Measurements from ENCODE around the gene TMEM225B.
"Not testable (repeated sequence)": the region's sequence is repeated elsewhere in the genome, so short reads cannot be mapped to it uniquely, and the experiment has no call there.

Gene TMEM225B

DNA sequence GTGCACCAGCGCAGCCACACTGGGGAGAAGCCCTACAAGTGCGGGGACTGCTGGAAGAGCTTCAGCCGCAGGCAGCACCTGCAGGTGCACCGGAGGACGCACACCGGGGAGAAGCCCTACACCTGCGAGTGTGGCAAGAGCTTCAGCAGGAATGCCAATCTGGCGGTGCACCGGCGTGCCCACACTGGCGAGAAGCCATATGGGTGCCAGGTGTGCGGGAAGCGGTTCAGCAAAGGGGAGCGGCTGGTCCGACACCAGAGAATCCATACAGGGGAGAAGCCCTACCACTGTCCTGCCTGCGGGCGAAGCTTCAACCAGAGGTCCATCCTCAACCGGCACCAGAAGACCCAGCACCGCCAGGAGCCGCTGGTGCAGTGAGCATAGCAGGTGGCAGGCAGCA is 31.6 kb downstream of the TMEM225B start:
- in situ Hi-C loops (cut with HindIII; ENCODE audit: low pct_unique_long_range_greater_than_20kb, low sequenced_read_pairs), result no loop called here
- DNase-seq (ENCODE audit: low read depth in 1 of 2, low spot score in 1 of 2), result no peak
- no peak for TF ChIP-seq JUND (IDR thresholded peaks at IDR 0.05; ENCODE audit: low read depth)

DNA sequence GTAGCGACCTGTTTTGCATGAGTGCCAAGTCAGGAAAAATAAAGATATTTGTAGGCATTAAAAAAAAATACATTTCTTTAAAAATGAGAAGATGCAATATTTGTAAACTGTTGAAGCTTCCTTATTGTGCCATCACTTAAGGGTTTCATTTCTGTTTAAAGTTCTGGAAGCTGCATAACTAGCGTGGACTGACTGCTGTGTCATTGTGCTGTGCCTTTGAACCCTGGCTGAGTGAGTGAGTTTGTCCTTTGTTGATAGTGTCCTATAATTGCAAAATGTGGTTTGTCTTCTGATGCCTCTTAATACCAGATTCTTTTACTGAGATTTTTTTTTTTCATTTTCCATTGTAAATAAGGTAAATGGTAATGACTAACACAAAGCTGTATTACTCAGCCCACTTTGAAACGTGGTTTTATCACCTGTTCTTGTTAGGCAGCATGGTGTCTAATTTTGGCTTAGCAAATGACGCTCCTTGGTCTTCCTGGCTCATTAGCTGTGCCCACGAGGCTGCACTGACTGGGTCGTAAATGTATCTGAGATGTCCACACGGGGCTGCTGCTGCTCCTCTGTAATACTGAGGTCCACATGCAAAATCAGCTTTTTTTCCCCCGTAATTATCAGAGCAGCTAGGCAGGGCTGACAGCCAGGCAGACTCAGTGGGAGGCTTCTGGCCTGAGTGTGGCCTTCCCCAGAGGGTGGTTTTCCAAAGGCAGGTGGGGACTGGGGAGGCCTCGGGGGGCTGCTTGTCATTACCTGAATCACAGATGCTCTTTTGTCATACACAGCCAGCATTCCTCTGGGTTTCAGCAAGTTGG is 33.4 kb downstream of the TMEM225B start:
- no peak for TF ChIP-seq JUND (IDR thresholded peaks at IDR 0.05; ENCODE audit: low read depth)
- no peak for DNase-seq (ENCODE audit: low read depth in 1 of 2, low spot score in 1 of 2)
- in situ Hi-C loops (cut with HindIII; ENCODE audit: low pct_unique_long_range_greater_than_20kb, low sequenced_read_pairs), result no loop called here

DNA sequence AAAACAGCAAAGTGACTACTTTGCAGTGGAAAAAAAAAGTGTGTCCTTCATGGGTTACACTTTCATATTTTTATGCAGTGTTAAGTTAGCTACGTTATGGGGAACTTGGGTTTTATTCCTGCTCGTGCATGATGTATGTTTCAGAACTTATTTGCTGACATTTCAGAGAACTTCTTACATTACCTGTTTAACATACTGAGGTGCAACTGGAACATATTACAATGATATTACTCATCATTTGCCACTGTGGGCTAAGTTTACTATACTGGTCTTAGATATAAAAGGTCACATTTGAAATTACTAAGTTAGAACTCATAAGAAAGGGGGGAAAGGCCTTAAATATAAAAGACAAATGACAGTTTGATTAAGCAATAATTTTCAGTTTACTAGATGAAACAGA is 39.3 kb downstream of the TMEM225B start:
- in situ Hi-C loops (cut with HindIII; ENCODE audit: low pct_unique_long_range_greater_than_20kb, low sequenced_read_pairs), result not testable (repeated sequence)

DNA sequence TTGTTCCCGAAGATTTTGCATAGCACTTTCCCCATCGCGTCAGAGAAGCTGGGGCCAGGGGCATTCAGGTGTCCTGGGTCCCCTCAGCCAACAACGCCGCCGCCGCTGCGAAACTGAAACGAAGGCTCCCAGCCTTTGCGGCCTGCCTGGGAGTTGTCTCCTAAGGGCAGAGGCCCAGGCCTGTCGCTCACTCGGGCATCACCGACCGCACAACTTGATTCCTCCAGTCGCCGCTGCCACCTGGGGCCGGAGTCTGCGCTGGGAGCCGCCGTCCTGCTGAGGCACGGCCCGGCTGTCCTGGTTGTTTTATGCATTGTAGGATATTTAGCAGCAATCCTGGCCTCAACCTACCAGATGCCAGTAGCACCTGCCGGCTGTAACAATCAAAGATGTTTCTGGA is 40.7 kb downstream of the TMEM225B start:
- no peak for DNase-seq (ENCODE audit: low read depth in 1 of 2, low spot score in 1 of 2)
- TF ChIP-seq JUND (IDR thresholded peaks at IDR 0.05; ENCODE audit: low read depth), result no peak
- in situ Hi-C loops (cut with HindIII; ENCODE audit: low pct_unique_long_range_greater_than_20kb, low sequenced_read_pairs), result no loop called here

More for the DNA sequence above, 39.3 kb downstream of the TMEM225B start:
- DNase-seq (ENCODE audit: low read depth in 1 of 2, low spot score in 1 of 2), result not testable (repeated sequence)

DNA sequence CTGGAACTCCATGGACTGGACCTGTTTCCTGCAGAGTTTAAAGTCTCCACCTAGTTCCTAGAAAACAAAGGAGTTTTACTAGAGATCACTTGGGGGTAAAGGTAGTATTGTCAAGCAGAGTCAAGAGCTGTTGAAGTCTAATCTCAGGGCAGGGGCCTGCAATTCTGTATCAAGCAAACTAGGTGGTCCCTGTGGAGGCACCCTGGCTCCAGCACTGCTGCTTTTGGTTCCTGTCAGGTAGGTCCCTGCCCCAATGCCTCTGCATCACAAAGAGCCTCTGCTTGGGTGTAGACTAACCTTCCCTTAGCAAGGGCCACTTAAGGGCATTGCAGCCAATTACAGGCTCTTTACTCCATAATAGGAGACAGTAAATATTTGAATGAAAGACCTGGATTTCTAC is 41.2 kb downstream of the TMEM225B start:
- in situ Hi-C loops (cut with HindIII; ENCODE audit: low pct_unique_long_range_greater_than_20kb, low sequenced_read_pairs), result no loop called here
- no peak for DNase-seq (ENCODE audit: low read depth in 1 of 2, low spot score in 1 of 2)
- no peak for TF ChIP-seq JUND (IDR thresholded peaks at IDR 0.05; ENCODE audit: low read depth)

DNA sequence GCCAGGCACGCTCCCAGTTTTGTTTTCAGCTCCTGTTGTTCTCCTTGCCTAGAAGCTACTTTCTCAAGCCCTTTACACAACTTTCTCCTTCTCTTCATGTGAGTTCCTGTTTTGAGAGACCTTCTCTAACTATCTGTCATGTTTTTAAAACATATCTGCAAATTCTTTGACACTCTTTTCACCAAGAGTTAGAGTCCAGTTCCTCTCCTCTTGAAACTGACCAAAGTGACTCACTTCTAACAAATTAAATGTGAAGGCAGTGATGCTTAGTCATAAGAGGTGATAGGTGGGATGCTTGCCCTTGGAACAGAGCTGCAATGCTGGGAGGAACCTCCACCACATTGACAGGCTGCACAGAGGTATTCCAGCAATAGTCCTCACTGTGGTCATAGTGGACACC is 44.0 kb downstream of the TMEM225B start:
- in situ Hi-C loops (cut with HindIII; ENCODE audit: low pct_unique_long_range_greater_than_20kb, low sequenced_read_pairs), result no loop called here
- DNase-seq (ENCODE audit: low read depth in 1 of 2, low spot score in 1 of 2), result no peak
- no peak for TF ChIP-seq JUND (IDR thresholded peaks at IDR 0.05; ENCODE audit: low read depth)

DNA sequence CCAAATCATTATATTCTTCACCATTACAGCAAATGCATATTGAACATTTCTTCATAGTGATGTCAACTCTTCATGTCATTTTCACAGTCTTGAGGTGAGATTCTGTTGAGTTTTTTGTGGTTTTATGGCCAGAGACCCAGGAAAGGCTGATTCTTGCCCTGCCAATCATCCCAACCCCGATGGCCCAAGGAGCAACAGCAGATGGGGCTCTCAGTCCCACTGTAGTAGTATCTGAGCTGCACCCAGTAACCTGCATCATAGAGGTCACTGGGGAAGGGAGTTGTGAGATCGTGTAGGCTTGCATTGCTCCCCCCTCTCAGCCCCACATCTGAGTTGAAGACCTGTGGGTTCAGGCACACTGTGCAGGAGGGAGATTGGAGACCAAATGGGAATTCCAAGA is 45.4 kb downstream of the TMEM225B start:
- in situ Hi-C loops (cut with HindIII; ENCODE audit: low pct_unique_long_range_greater_than_20kb, low sequenced_read_pairs), result no loop called here
- no peak for TF ChIP-seq JUND (IDR thresholded peaks at IDR 0.05; ENCODE audit: low read depth)
- no peak for DNase-seq (ENCODE audit: low read depth in 1 of 2, low spot score in 1 of 2)

DNA sequence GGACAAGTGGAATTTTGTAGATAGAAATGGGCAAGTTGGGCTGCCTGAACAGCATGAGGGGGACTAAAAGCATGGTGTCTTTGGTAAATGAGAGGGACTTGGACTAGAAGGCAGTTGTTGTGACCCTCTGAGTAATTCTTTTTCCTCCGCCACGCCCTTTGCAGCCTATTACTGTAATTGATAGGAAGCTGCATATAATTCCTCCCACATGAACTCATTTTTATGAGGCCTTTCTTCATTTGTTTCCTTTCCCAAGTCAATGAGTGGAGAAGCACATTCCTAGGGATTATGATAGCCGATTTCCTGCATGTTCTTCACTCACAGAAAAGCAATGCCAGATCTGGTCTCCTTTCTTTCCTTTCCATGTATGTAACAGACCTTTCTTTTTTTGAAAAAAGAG is 46.4 kb downstream of the TMEM225B start:
- no peak for DNase-seq (ENCODE audit: low read depth in 1 of 2, low spot score in 1 of 2)
- TF ChIP-seq JUND (IDR thresholded peaks at IDR 0.05; ENCODE audit: low read depth), result no peak
- in situ Hi-C loops (cut with HindIII; ENCODE audit: low pct_unique_long_range_greater_than_20kb, low sequenced_read_pairs), result no loop called here

DNA sequence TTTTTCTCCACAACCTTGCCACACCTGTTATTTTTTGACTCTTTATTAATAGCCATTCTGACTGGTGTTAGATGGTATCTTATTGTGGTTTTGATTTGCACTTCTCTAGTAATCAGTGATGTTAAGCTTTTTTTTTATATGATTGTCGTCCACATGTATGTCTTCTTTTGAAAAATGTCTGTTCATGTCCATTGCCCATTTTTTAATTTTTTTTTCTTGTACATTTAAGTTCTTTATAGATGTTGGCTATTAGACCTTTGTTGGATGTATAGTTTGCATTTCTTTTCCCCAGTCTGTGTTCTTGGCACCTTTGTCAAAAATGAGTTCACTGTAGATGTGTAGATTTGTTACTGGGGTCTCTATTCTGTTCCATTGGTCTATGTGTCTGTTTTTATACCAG is 47.5 kb downstream of the TMEM225B start:
- no peak for TF ChIP-seq JUND (IDR thresholded peaks at IDR 0.05; ENCODE audit: low read depth)
- DNase-seq (ENCODE audit: low read depth in 1 of 2, low spot score in 1 of 2), result no peak
- in situ Hi-C loops (cut with HindIII; ENCODE audit: low pct_unique_long_range_greater_than_20kb, low sequenced_read_pairs), result no loop called here

DNA sequence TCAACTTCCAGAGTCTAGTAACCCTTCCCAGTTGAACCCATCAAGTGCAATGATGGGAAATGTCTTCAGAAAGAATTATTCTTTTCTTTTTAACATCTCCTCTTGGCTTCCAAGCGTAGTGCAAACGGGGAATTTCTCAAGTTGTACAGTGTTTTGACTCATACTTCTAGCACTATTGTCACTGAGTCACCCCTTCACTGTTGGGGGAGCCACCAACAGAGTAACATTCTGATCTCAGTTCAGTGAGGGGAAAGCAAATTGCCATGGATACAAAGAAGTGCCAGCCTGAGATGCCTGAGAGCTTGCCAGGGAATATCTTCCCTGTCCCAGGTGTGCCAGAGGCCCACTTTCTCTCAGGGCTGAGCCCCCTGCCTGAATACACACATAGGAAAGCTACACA is 50.8 kb downstream of the TMEM225B start:
- TF ChIP-seq JUND (IDR thresholded peaks at IDR 0.05; ENCODE audit: low read depth), result no peak
- in situ Hi-C loops (cut with HindIII; ENCODE audit: low pct_unique_long_range_greater_than_20kb, low sequenced_read_pairs), result no loop called here
- no peak for DNase-seq (ENCODE audit: low read depth in 1 of 2, low spot score in 1 of 2)

DNA sequence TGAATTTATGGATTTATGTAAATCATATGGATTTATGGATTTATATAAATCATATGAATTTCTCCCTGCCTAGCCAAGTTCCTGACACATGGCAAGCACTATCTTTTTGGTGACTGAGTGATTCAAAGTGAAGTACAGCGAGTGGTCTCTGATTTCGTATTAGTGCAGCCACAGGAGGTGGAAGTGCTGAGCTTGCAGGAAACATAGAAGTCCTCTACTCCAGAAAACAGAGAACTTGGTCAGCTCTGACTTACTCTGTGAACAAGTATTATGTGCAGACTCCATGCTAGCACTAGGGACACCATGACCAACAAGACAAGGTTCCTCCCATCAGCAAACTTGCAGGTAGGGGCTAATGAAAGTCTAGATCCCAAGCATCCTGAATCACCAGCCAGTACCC is 53.2 kb downstream of the TMEM225B start:
- no peak for DNase-seq (ENCODE audit: low read depth in 1 of 2, low spot score in 1 of 2)
- in situ Hi-C loops (cut with HindIII; ENCODE audit: low pct_unique_long_range_greater_than_20kb, low sequenced_read_pairs), result no loop called here
- TF ChIP-seq JUND (IDR thresholded peaks at IDR 0.05; ENCODE audit: low read depth), result no peak

DNA sequence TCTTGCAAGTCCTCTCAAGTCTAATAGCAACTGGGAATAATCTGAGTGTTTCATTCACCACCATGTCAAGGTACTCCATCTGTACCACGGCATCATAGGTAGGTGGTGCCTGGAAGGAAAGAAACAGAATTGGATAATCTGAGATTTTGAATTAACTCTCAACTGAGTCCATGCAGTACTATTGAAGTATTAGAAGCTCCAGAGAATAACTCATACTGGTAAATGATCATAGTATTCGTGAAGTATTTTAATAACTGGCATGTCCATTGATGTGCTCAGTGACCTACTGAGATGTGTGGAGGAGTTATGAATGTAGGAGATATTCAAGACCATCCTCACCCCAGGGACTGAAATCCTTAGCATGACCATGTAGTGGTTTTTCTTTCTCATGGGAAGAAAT is 54.6 kb downstream of the TMEM225B start:
- no peak for TF ChIP-seq JUND (IDR thresholded peaks at IDR 0.05; ENCODE audit: low read depth)
- in situ Hi-C loops (cut with HindIII; ENCODE audit: low pct_unique_long_range_greater_than_20kb, low sequenced_read_pairs), result no loop called here

DNA sequence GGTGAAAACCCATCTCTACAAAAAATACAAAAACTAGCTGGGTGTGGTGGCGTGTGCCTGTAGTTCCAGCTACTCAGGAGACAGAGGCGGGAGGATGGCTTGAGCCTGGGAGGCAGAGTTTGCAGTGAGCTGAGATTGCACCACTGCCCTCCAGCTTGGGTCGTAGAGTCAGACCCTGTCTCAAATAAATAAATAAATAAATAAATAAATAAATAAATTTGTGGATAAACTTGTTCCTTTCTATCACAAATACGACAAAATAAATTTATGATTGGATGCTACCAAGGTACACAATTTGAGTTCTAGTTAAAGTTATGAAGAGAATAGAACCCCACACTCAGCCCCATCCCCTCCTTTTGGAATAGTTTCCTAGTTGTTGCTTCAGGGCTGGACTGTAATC is 55.2 kb downstream of the TMEM225B start:
- DNase-seq (ENCODE audit: low read depth in 1 of 2, low spot score in 1 of 2); in situ Hi-C loops (cut with HindIII; ENCODE audit: low pct_unique_long_range_greater_than_20kb, low sequenced_read_pairs): not testable (repeated sequence)

More for the DNA sequence above, 54.6 kb downstream of the TMEM225B start:
- no peak for DNase-seq (ENCODE audit: low read depth in 1 of 2, low spot score in 1 of 2)

DNA sequence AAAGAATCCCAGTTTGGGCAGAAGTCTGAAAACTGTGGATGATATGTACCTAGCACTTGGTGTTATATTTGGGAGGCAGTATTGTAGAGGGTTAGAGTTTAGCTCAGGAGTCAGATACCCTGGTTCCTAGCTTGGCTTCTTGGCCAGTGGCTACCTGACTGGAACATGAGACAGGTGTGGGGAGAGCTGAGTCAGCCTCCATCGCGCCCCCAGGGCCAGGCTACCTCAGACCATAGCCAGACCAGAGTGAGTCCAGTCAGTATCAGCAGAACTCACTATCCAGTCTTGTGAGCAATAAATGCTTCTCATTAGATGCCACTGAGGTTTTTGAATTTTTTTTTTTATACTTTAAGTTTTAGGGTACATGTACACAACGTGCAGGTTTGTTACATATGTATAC is 55.7 kb downstream of the TMEM225B start:
- DNase-seq (ENCODE audit: low read depth in 1 of 2, low spot score in 1 of 2), result no peak
- in situ Hi-C loops (cut with HindIII; ENCODE audit: low pct_unique_long_range_greater_than_20kb, low sequenced_read_pairs), result no loop called here

DNA sequence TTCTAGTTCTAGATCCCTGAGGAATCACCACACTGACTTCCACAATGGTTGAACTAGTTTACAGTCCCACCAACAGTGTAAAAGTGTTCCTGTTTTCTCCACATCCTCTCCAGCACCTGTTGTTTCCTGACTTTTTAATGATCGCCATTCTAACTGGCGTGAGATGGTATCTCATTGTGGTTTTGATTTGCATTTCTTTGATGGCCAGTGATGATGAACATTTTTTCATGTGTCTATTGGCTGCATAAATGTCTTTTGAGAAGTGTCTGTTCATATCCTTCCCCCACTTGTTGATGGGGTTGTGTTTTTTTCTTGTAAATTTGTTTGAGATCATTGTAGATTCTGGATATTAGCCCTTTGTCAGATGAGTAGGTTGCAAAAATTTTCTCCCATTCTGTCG is 56.6 kb downstream of the TMEM225B start:
- DNase-seq (ENCODE audit: low read depth in 1 of 2, low spot score in 1 of 2); in situ Hi-C loops (cut with HindIII; ENCODE audit: low pct_unique_long_range_greater_than_20kb, low sequenced_read_pairs): not testable (repeated sequence)

More for the DNA sequence above, 55.7 kb downstream of the TMEM225B start:
- TF ChIP-seq JUND (IDR thresholded peaks at IDR 0.05; ENCODE audit: low read depth), result no peak

DNA sequence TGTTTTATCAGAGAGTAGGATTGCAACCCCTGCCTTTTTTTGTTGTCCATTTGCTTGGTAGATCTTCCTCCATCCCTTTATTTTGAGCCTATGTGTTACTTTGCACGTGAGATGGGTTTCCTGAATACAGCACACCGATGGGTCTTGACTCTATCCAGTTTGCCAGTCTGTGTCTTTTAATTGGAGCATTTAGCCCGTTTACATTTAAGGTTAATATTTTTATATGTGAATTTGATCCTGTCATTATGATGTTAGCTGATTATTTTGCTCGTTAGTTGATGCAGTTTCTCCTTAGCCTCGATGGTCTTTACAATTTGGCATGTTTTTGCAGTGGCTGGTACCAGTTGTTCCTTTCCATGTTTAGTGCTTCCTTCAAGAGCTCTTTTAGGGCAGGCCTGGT is 59.8 kb downstream of the TMEM225B start:
- in situ Hi-C loops (cut with HindIII; ENCODE audit: low pct_unique_long_range_greater_than_20kb, low sequenced_read_pairs); DNase-seq (ENCODE audit: low read depth in 1 of 2, low spot score in 1 of 2): not testable (repeated sequence)

Data from T47D (cell line).